GM12875 (cell line): ENCODE results near the gene ZBTB47.

ENCODE experiments used
- H3K4me3 ChIP-seq: one replicate; pipeline ENCODE4 v1.5.1; 2011; ENCODE audit warnings: low read depth, low read length, control low read depth
- TF ChIP-seq, protein P1 (sequence below): IDR thresholded peaks from 2 replicates; pipeline ENCODE4 v1.5.1; 2011; ENCODE audit warnings: low read depth, mild to moderate bottlenecking, control low read depth, inconsistent platforms, low read length, moderate library complexity, borderline replicate concordance; ENCODE audit not compliant: insufficient read depth

ZBTB47 gene

GRCh38 chr3:42631620-42632019, 21.9 kb upstream of the ZBTB47 start:
- TF ChIP-seq, protein P1, sequence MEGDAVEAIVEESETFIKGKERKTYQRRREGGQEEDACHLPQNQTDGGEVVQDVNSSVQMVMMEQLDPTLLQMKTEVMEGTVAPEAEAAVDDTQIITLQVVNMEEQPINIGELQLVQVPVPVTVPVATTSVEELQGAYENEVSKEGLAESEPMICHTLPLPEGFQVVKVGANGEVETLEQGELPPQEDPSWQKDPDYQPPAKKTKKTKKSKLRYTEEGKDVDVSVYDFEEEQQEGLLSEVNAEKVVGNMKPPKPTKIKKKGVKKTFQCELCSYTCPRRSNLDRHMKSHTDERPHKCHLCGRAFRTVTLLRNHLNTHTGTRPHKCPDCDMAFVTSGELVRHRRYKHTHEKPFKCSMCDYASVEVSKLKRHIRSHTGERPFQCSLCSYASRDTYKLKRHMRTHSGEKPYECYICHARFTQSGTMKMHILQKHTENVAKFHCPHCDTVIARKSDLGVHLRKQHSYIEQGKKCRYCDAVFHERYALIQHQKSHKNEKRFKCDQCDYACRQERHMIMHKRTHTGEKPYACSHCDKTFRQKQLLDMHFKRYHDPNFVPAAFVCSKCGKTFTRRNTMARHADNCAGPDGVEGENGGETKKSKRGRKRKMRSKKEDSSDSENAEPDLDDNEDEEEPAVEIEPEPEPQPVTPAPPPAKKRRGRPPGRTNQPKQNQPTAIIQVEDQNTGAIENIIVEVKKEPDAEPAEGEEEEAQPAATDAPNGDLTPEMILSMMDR = no peak
- H3K4me3 ChIP-seq = no peak overlapping the region

GRCh38 chr3:42632146-42632545, 21.4 kb upstream of the ZBTB47 start:
- TF ChIP-seq, protein P1 = no peak
- no peak overlapping the region for H3K4me3 ChIP-seq

DNA sequence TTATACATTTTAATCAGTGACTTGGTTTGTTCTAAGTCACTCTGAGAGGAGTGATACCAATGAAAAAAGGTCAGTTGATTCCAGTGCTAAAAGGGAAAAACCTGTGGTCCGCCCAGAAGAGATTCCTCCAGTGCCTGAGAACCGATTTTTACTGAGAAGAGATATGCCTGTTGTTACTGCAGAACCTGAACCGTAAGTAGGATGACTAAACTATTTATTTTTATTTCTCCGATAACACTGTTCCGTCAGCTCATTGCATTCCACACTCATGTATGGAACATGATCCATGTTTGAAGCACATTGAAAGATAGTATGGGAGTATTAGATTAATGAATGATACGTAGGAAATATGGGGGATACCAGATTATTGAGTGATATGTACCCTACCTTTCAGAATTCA, 20.0 kb upstream of the ZBTB47 start:
- TF ChIP-seq, protein P1 = no peak
- no peak overlapping the region for H3K4me3 ChIP-seq

DNA sequence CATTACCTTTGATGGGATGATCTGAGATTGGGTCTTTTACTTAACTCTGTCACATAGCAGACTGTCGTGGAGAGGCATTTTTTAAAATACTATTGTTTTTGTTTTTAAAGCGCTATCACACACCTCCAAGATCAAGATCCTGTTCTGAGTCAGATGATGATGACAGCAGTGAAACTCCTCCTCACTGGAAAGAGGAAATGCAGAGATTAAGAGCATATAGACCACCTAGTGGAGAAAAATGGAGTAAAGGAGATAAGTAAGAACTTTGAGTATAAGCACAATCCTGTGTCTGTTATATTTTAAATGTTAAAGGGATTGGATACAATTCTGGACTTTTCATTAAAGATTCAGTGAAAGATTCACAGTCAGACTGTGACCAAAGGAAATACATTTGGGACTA, 18.4 kb upstream of the ZBTB47 start:
- no peak overlapping the region for H3K4me3 ChIP-seq
- TF ChIP-seq, protein P1 = no peak

- no peak overlapping the region for H3K4me3 ChIP-seq
- TF ChIP-seq, protein P1 = no peak
These were observed 16.5 kb upstream of the ZBTB47 start for GRCh38 chr3:42637001-42637400.

- no peak overlapping the region for H3K4me3 ChIP-seq
- TF ChIP-seq, protein P1 = no peak
These were observed 15.1 kb upstream of the ZBTB47 start for GRCh38 chr3:42638339-42638842.

DNA sequence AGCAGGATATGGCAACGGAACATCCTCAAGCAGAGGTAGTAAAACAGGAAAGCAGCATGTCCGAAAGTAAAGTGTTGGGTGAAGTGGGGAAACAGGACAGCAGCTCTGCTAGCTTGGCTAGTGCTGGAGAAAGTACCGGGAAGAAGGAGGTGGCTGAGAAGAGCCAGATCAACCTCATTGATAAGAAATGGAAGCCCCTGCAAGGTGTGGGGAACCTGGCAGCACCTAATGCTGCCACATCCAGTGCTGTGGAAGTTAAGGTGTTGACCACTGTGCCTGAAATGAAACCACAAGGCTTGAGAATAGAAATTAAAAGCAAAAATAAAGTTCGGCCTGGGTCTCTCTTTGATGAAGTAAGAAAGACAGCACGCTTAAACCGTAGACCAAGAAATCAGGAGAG, 14.3 kb upstream of the ZBTB47 start:
- no peak overlapping the region for H3K4me3 ChIP-seq
- TF ChIP-seq, protein P1 = no peak
